ENCODE results near the gene FABP3.

GRCh38 chr1:31364561-31365250, 8.2 kb downstream of the FABP3 start:
- TF ChIP-seq CTCF (tag by site-specific recombination; IDR thresholded peaks at IDR 0.05) (no peak), ZBTB17 (tag by site-specific recombination; IDR thresholded peaks at IDR 0.05) (no peak), KLF16 (tag by site-specific recombination; IDR thresholded peaks at IDR 0.05) (no peak), EGR2 (tag by site-specific recombination; IDR thresholded peaks at IDR 0.05; ENCODE audit: low read depth) (no peak)

Measured in HEK293 (cell line).